Esophagus (tissue), 2 donors: ENCODE measurements around the gene PCDHB7. TPM values are rescaled to one million over a fixed set of nuclear protein-coding genes. Genes with fewer than 3 reads are reported as not detected.
"Not testable (repeated sequence)": the region's sequence is repeated elsewhere in the genome, so short reads cannot be mapped to it uniquely, and the experiment has no call there.

Source experiments
- H3K27ac ChIP-seq, 2 donors: one replicate each; pipeline ENCODE4 v1.5.1; 2013; ENCODE audit warnings: low read depth in 2 of 2, mild to moderate bottlenecking in 2 of 2, inconsistent platforms in 1 of 2, low read length in 1 of 2, moderate library complexity in 1 of 2
- H3K27me3 ChIP-seq, 2 donors: one replicate each; pipeline ENCODE4 v1.6.1; 2013; ENCODE audit warnings: low read length in 2 of 2, control low read depth in 1 of 2, mild to moderate bottlenecking in 1 of 2; ENCODE audit not compliant: insufficient read depth in 2 of 2, control insufficient read depth in 1 of 2
- H3K36me3 ChIP-seq, 2 donors: one replicate each; pipeline ENCODE4 v1.6.1; 2013; ENCODE audit warnings: low read length in 1 of 2; ENCODE audit not compliant: control insufficient read depth in 2 of 2, insufficient read depth in 2 of 2
- H3K4me1 ChIP-seq, 2 donors: one replicate each; pipeline ENCODE4 v1.6.1; 2013; ENCODE audit warnings: low read length in 1 of 2; ENCODE audit not compliant: control insufficient read depth in 2 of 2, insufficient read depth in 2 of 2
- H3K4me3 ChIP-seq, 2 donors: one replicate each; pipeline ENCODE4 v1.5.1; 2013; ENCODE audit warnings: low read length in 2 of 2, mild to moderate bottlenecking in 2 of 2, low read depth in 1 of 2, moderate library complexity in 1 of 2
- H3K9me3 ChIP-seq, 2 donors: one replicate each; pipeline ENCODE4 v1.6.1; 2013; ENCODE audit warnings: mild to moderate bottlenecking in 2 of 2, low read depth in 1 of 2, low read length in 1 of 2, moderate library complexity in 1 of 2; ENCODE audit not compliant: control insufficient read depth in 2 of 2, insufficient read depth in 1 of 2
- WGBS, 2 donors: extraction: QIAGEN DNeasy Blood & Tissue Kit; methylation state at CpG; one replicate each; pipeline ENCODE4 v1.1.7; 2013; 5-methylcytosine and 5-hydroxymethylcytosine counted together
- polyA plus RNA-seq, 2 donors: library from polyadenylated mRNA; stranded (reverse); fragments of 200-250 nt; gene quantifications; one replicate each; pipeline ENCODE4 v1.2.3, GENCODE V29; 2013
- donor health status: healthy with polysubstance abuse.
- donor health status: Bipolar disorder and iron deficiency.

PCDHB7 gene
- polyA plus RNA-seq, 2 donors: 0.02 to 0.14 TPM

DNA sequence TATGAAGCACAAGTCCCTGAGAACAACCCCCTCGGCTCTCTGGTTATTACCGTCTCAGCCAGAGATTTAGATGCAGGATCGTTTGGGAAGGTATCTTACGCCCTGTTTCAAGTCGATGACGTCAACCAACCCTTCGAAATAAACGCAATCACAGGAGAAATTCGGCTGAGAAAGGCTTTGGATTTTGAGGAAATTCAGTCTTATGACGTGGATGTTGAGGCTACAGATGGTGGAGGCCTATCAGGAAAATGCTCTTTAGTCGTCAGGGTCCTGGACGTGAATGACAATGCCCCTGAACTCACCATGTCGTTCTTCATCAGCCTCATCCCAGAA lies 21.5 kb upstream of the PCDHB7 start:
- H3K36me3 ChIP-seq: no peaks in the 10 kb centered on the region
- peaks cover 0 to 2% of the 10 kb centered on the region in 2 donors for H3K4me1 ChIP-seq
- 31 to 41% methylated on average over 13 of the region's 13 CpGs for WGBS, 2 donors
- no peak overlapping the region for H3K4me3 ChIP-seq
- H3K27ac ChIP-seq: no peak overlapping the region
- H3K27me3 ChIP-seq: no peaks in the 10 kb centered on the region
- H3K9me3 ChIP-seq: peaks cover 7 to 19% of the 10 kb centered on the region in 2 donors

DNA sequence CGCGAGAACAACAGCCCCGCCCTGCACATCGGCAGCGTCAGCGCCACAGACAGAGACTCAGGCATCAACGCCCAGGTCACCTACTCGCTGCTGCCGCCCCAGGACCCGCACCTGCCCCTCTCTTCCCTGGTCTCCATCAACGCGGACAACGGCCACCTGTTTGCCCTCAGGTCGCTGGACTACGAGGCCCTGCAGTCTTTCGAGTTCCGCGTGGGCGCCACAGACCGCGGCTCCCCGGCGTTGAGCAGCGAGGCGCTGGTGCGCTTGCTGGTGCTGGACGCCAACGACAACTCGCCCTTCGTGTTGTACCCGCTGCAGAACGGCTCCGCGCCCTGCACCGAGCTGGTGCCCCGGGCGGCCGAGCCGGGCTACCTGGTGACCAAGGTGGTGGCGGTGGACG lies 20.8 kb upstream of the PCDHB7 start:
- H3K36me3 ChIP-seq, H3K27me3 ChIP-seq, H3K4me1 ChIP-seq, H3K4me3 ChIP-seq, H3K27ac ChIP-seq: not testable (repeated sequence)
- peaks cover 10 to 20% of the 10 kb centered on the region in 2 donors for H3K9me3 ChIP-seq
- 37 to 41% methylated on average over 34 to 40 of the region's 41 CpGs for WGBS, 2 donors

DNA sequence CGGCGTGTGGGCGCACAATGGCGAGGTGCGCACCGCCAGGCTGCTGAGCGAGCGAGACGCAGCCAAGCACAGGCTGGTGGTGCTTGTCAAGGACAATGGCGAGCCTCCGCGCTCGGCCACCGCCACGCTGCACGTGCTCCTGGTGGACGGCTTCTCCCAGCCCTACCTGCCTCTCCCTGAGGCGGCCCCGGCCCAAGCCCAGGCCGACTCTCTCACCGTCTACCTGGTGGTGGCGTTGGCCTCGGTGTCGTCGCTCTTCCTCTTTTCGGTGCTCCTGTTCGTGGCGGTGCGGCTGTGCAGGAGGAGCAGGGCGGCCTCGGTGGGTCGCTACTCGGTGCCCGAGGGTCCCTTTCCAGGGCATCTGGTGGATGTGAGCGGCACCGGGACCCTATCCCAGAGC lies 20.3 kb upstream of the PCDHB7 start:
- H3K36me3 ChIP-seq, H3K4me3 ChIP-seq, H3K27me3 ChIP-seq, H3K4me1 ChIP-seq, H3K27ac ChIP-seq: not testable (repeated sequence)
- H3K9me3 ChIP-seq: peaks cover 12 to 20% of the 10 kb centered on the region in 2 donors
- 18 to 37% methylated on average over 17 to 36 of the region's 36 CpGs for WGBS, 2 donors

DNA sequence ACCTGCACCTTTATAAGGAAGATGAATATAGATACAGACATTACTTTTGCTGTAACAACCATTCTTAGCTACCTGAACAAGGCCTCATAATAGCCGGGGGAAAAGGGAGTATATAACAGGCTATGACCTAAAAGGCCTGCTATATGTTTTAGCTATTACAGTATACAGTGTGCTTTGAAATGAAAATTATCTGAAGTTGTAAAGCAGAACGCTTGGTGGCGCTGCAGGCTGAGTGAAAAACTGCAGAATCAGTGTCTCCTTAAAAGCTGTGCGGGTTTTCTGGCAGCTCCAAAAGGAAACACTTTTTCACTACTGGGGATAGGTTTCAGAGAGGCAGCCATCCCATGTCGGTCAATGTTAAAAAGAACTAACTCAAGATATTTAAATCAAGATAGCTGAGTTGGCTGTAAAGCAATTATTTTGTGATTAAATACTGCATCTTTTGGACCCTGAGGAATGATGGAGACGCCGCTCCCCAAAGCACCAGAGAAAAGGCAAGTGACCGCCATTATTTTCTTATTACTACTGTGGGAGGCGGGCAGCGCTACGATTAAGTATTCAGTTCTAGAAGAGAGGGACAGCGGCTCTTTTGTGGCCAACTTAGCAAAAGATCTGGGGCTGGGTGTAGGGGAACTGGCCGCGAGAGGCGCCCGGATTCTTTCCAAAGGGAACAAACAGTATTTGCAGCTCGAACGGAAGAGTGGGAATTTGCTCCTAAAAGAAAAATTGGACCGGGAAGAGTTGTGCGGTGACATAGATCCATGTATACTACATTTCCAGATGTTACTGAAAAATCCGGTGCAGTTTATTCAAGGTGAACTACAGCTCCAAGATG lies 16.7 kb upstream of the PCDHB7 start:
- no peak overlapping the region for H3K4me3 ChIP-seq
- no peaks in the 10 kb centered on the region for H3K36me3 ChIP-seq
- H3K9me3 ChIP-seq: peaks cover 13 to 24% of the 10 kb centered on the region in 2 donors
- WGBS, 2 donors: 30 to 38% methylated on average over 21 of the region's 21 CpGs
- no peak overlapping the region for H3K27ac ChIP-seq
- peaks cover 0 to under 1% of the 10 kb centered on the region in 2 donors for H3K4me1 ChIP-seq
- H3K27me3 ChIP-seq: no peaks in the 10 kb centered on the region

DNA sequence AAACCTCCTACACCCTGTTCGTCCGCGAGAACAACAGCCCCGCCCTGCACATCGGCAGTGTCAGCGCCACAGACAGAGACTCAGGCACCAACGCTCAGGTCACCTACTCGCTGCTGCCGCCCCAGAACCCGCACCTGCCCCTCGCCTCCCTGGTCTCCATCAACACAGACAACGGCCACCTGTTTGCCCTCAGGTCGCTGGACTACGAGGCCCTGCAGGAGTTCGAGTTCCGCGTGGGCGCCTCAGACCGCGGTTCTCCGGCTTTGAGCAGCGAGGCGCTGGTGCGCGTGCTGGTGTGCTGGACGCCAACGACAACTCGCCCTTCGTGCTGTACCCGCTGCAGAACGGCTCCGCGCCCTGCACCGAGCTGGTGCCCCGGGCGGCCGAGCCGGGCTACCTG lies 15.1 kb upstream of the PCDHB7 start:
- not testable (repeated sequence) for H3K36me3 ChIP-seq, H3K27ac ChIP-seq, H3K4me1 ChIP-seq, H3K27me3 ChIP-seq, H3K4me3 ChIP-seq
- H3K9me3 ChIP-seq: peaks cover 9 to 12% of the 10 kb centered on the region in 2 donors
- 39 to 47% methylated on average over 31 to 38 of the region's 38 CpGs for WGBS, 2 donors

DNA sequence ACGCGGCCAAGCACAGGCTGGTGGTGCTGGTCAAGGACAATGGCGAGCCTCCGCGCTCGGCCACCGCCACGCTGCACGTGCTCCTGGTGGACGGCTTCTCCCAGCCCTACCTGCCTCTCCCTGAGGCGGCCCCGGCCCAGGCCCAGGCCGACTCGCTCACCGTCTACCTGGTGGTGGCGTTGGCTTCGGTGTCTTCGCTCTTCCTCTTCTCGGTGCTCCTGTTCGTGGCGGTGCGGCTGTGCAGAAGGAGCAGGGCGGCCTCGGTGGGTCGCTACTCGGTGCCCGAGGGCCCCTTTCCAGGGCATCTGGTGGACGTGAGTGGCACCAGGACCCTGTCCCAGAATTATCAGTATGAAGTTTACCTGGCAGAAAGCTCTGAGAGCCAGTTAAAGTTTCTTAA lies 14.5 kb upstream of the PCDHB7 start:
- not testable (repeated sequence) for H3K27ac ChIP-seq, H3K4me3 ChIP-seq, H3K27me3 ChIP-seq, H3K36me3 ChIP-seq, H3K4me1 ChIP-seq
- WGBS, 2 donors: 40 to 46% methylated on average over 14 to 22 of the region's 28 CpGs
- H3K9me3 ChIP-seq: peaks cover 9 to 12% of the 10 kb centered on the region in 2 donors

DNA sequence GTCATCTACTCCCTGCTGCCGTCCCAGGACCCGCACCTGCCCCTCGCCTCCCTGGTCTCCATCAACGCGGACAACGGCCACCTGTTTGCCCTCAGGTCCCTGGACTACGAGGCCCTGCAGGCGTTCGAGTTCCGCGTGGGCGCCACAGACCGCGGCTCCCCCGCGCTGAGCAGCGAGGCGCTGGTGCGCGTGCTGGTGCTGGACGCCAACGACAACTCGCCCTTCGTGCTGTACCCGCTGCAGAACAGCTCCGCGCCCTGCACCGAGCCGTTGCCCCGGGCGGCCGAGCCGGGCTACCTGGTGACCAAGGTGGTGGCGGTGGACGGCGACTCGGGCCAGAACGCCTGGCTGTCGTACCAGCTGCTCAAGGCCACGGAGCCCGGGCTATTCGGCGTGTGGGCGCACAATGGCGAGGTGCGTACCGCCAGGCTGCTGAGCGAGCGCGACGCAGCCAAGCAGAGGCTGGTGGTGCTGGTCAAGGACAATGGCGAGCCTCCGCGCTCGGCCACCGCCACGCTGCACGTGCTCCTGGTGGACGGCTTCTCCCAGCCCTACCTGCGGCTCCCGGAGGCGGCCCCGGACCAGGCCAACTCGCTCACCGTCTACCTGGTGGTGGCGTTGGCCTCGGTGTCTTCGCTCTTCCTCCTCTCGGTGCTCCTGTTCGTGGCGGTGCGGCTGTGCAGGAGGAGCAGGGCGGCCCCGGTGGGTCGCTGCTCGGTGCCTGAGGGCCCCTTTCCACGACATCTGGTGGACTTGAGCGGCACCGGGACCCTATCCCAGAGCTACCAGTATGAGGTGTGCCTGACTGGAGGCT lies 2.1 kb downstream of the PCDHB7 start:
- not testable (repeated sequence) for H3K36me3 ChIP-seq, H3K4me1 ChIP-seq, H3K27me3 ChIP-seq, H3K27ac ChIP-seq, H3K4me3 ChIP-seq
- 46 to 54% methylated on average over 67 to 79 of the region's 79 CpGs for WGBS, 2 donors
- H3K9me3 ChIP-seq: peaks cover 11 to 20% of the 10 kb centered on the region in 2 donors

DNA sequence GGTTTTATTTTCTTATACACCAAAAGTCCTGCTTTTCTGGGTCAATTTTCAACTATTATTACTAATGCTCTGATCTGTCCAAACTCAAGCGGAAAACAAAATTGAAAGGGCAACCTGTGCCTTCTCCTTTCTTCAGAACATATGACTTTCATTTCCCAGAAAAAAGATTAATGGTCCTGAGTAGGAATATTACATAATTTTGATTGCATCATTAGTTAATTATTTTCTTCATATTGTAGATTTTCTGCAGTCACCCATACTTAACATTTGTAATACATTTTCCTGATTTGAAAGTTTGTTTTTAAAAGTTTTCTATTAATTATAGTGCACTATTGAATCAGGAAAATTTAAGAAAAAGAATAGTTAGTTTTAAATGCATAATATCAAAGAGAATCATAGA lies 3.5 kb downstream of the PCDHB7 start:
- H3K4me1 ChIP-seq: no peaks in the 10 kb centered on the region
- H3K27me3 ChIP-seq: no peaks in the 10 kb centered on the region
- no peaks in the 10 kb centered on the region for H3K36me3 ChIP-seq
- H3K27ac ChIP-seq: no peak overlapping the region
- WGBS, 2 donors: 47 to 62% methylated on average over 1 of the region's 1 CpG
- H3K4me3 ChIP-seq: no peak overlapping the region
- peaks cover 13 to 24% of the 10 kb centered on the region in 2 donors for H3K9me3 ChIP-seq

DNA sequence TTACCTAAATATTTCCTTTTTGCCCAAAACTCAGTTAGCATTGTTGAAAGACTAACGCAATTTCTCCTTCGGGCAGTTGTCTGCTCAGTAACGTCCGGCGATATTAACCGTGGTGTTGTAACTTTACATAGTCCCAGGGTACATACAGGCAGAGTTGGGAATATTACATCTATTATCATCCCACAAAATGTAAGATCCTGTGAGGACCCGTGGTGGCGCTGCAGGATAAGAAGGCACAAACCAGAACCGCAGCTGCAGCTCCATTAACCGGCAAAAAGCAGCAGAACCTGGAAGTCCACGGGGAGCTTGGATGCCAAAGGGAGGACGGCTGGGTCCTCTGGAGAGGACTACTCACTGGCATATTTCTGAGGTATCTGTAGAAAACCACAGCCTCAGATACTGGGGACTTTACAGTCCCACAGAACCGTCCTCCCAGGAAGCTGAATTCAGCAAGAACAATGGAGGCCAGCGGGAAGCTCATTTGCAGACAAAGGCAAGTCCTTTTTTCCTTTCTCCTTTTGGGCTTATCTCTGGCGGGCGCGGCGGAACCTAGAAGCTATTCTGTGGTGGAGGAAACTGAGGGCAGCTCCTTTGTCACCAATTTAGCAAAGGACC lies 5.2 kb downstream of the PCDHB7 start, which contains the start of gene PCDHB8:
TSS of gene PCDHB8 (plus strand) at position 214 of the 615 bp plus-strand sequence. CDS start at position 459, 245 bp downstream.
- not testable (repeated sequence) for H3K36me3 ChIP-seq, H3K4me1 ChIP-seq, H3K27me3 ChIP-seq, H3K27ac ChIP-seq, H3K4me3 ChIP-seq
- WGBS, 2 donors: 28 to 31% methylated on average over 14 to 16 of the region's 18 CpGs
- peaks cover 15 to 30% of the 10 kb centered on the region in 2 donors for H3K9me3 ChIP-seq
